HEK293T (cell line): ENCODE measurements around the gene NUAK1.

Experiments used
- FOXA1 ChIP-seq: fragments of 450-650 bp; IDR thresholded peaks from 2 replicates; pipeline ENCODE4 v1.6.1; 2016; ENCODE audit warnings: mild to moderate bottlenecking
- FOXK2 ChIP-seq: fragments of 450-650 bp; IDR thresholded peaks from 2 replicates; pipeline ENCODE4 v1.6.1; 2016; ENCODE audit warnings: mild to moderate bottlenecking
- FOXM1 ChIP-seq: fragments of 450-650 bp; IDR thresholded peaks from 2 replicates; pipeline ENCODE4 v1.6.1; 2017; ENCODE audit warnings: mild to moderate bottlenecking, borderline replicate concordance
- LEF1 ChIP-seq: fragments of 450-650 bp; IDR thresholded peaks from 2 replicates; pipeline ENCODE4 v1.6.1; 2017; ENCODE audit warnings: mild to moderate bottlenecking, borderline replicate concordance
- SP1 ChIP-seq: fragments of 450-650 bp; IDR thresholded peaks from 2 replicates; pipeline ENCODE4 v1.6.1; 2017

GRCh38 chr12:106154751-106155273 lies 16.1 kb upstream of the NUAK1 start:
- TF ChIP-seq FOXA1 (no peak), SP1 (no peak), LEF1 (no peak), FOXK2 (no peak), FOXM1 (no peak)
